GM19193 (cell line): ENCODE data around the gene PLXNB3.

Experiments
- POLR2A ChIP-seq: IDR thresholded peaks from 4 replicates; pipeline ENCODE4 v1.6.1; 2011; ENCODE audit not compliant: insufficient read depth, insufficient read length; ENCODE audit errors: extremely low read depth

PLXNB3 gene

GRCh38 chrX:153728095-153728494 lies 36.0 kb upstream of the PLXNB3 start:
- TF ChIP-seq POLR2A = no peak

- no peak for TF ChIP-seq POLR2A
Measured at GRCh38 chrX:153728951-153729631, 35.0 kb upstream of the PLXNB3 start.

- TF ChIP-seq POLR2A = no peak
Measured at GRCh38 chrX:153731117-153731844, 32.8 kb upstream of the PLXNB3 start.

GRCh38 chrX:153731845-153732215 lies 32.2 kb upstream of the PLXNB3 start:
- no peak for TF ChIP-seq POLR2A

- TF ChIP-seq POLR2A = no peak
Measured at GRCh38 chrX:153732401-153732800, 31.6 kb upstream of the PLXNB3 start.

- TF ChIP-seq POLR2A = no peak
Measured at GRCh38 chrX:153733651-153734240, 30.3 kb upstream of the PLXNB3 start.

- no peak for TF ChIP-seq POLR2A
Measured at GRCh38 chrX:153734871-153735270, 29.2 kb upstream of the PLXNB3 start.

- no peak for TF ChIP-seq POLR2A
Measured at GRCh38 chrX:153735274-153735673, 28.8 kb upstream of the PLXNB3 start.

- TF ChIP-seq POLR2A = no peak
Measured at GRCh38 chrX:153736071-153736820, 27.8 kb upstream of the PLXNB3 start.

- TF ChIP-seq POLR2A = no peak
Measured at GRCh38 chrX:153736871-153737441, 27.1 kb upstream of the PLXNB3 start.

- TF ChIP-seq POLR2A = no peak
Measured at GRCh38 chrX:153738056-153738605, 25.9 kb upstream of the PLXNB3 start.

- no peak for TF ChIP-seq POLR2A
Measured at GRCh38 chrX:153739754-153740486, 24.1 kb upstream of the PLXNB3 start.

GRCh38 chrX:153740631-153741222 lies 23.3 kb upstream of the PLXNB3 start:
- TF ChIP-seq POLR2A = no peak

- no peak for TF ChIP-seq POLR2A
Measured at GRCh38 chrX:153741446-153741845, 22.6 kb upstream of the PLXNB3 start.
